Neural progenitor cell (in vitro differentiated cells): ENCODE data around the gene ROBO2.

ENCODE experiments used
- CTCF ChIP-seq: fragments of 200-600 bp; sonication (generic); IDR thresholded peaks from 2 replicates; pipeline ENCODE4 v1.5.1; 2017; ENCODE audit warnings: antibody characterized with exemption, mild to moderate bottlenecking
- EZH2 ChIP-seq: fragments of 200-600 bp; sonication (generic); IDR thresholded peaks from 2 replicates; pipeline ENCODE4 v1.6.1; 2017; ENCODE audit warnings: antibody characterized with exemption, mild to moderate bottlenecking, moderate library complexity

GRCh38 chr3:77489216-77489615 lies 449.3 kb downstream of the ROBO2 start:
- TF ChIP-seq CTCF (no peak), EZH2 (no peak)
